SK-N-SH treated with all-trans-retinoic acid at 6 μM for 48 hours (cell line): Measurements from ENCODE around the gene MRPL44.

Source experiments
- ARNTL ChIP-seq: fragments of 450-650 bp; formaldehyde crosslinking; IDR thresholded peaks from 2 replicates; pipeline ENCODE4 v1.5.0; 2020; ENCODE audit warnings: low read depth, mild to moderate bottlenecking, moderate library complexity, borderline replicate concordance
- CREB5 ChIP-seq: fragments of 250-450 bp; sonication (Bioruptor Pico); IDR thresholded peaks from 2 replicates; pipeline ENCODE4 v1.5.1; 2020; ENCODE audit warnings: low read depth, mild to moderate bottlenecking, moderate library complexity
- CSDC2 ChIP-seq: fragments of 250-450 bp; sonication (Bioruptor Pico); IDR thresholded peaks from 2 replicates; pipeline ENCODE4 v1.5.0; 2020; ENCODE audit warnings: mild to moderate bottlenecking, moderate library complexity
- ESRRG ChIP-seq: fragments of 250-450 bp; sonication (Bioruptor Pico); IDR thresholded peaks from 2 replicates; pipeline ENCODE4 v1.6.1; 2021; ENCODE audit warnings: mild to moderate bottlenecking
- PATZ1 ChIP-seq: fragments of 250-450 bp; sonication (Bioruptor Pico); IDR thresholded peaks from 2 replicates; pipeline ENCODE4 v1.8.0; 2020; ENCODE audit warnings: mild to moderate bottlenecking, moderate library complexity, borderline replicate concordance
- POU6F1 ChIP-seq: fragments of 250-450 bp; sonication (Bioruptor Pico); IDR thresholded peaks from 2 replicates; pipeline ENCODE4 v1.8.0; 2021; ENCODE audit warnings: low read depth, mild to moderate bottlenecking, moderate library complexity, borderline replicate concordance
- PPARA ChIP-seq: fragments of 250-450 bp; sonication (Bioruptor Pico); IDR thresholded peaks from 2 replicates; pipeline ENCODE4 v1.5.0; 2020; ENCODE audit warnings: mild to moderate bottlenecking, borderline replicate concordance
- TCF4 ChIP-seq: fragments of 250-450 bp; sonication (Bioruptor Pico); IDR thresholded peaks from 2 replicates; pipeline ENCODE4 v1.8.0; 2021; ENCODE audit warnings: mild to moderate bottlenecking, moderate library complexity, borderline replicate concordance
- ZFP3 ChIP-seq: fragments of 250-450 bp; sonication (Bioruptor Pico); IDR thresholded peaks from 2 replicates; pipeline ENCODE4 v1.5.0; 2020; ENCODE audit warnings: mild to moderate bottlenecking, moderate library complexity
- ZFP30 ChIP-seq: fragments of 450-650 bp; formaldehyde crosslinking; IDR thresholded peaks from 2 replicates; pipeline ENCODE4 v1.5.0; 2022; ENCODE audit warnings: mild to moderate bottlenecking, moderate library complexity
- ZNF70 ChIP-seq: fragments of 450-650 bp; formaldehyde crosslinking; IDR thresholded peaks from 2 replicates; pipeline ENCODE4 v1.5.0; 2020; ENCODE audit warnings: mild to moderate bottlenecking, moderate library complexity
- ZNF8 ChIP-seq: fragments of 450-650 bp; formaldehyde crosslinking; IDR thresholded peaks from 2 replicates; pipeline ENCODE4 v1.5.0; 2020; ENCODE audit warnings: mild to moderate bottlenecking, moderate library complexity

GRCh38 chr2:223928113-223929006 lies 28.9 kb upstream of the MRPL44 start:
- TF ChIP-seq ARNTL: no peak
- no peak for TF ChIP-seq ZNF70 (CRISPR knock-in tag)
- no peak for TF ChIP-seq POU6F1
- no peak for TF ChIP-seq PATZ1 (CRISPR knock-in tag)
- no peak for TF ChIP-seq PPARA (CRISPR knock-in tag)
- no peak for TF ChIP-seq ZFP30 (CRISPR knock-in tag)
- TF ChIP-seq ZNF8: no peak
- no peak for TF ChIP-seq ZFP3 (CRISPR knock-in tag)
- TF ChIP-seq ESRRG: no peak
- TF ChIP-seq CSDC2 (CRISPR knock-in tag): no peak
- no peak for TF ChIP-seq TCF4
- no peak for TF ChIP-seq CREB5 (CRISPR knock-in tag)
